ENCODE data around the gene TNFRSF11A. TPM values are rescaled to one million over a fixed set of nuclear protein-coding genes. Genes with fewer than 3 reads are reported as not detected.

The TNFRSF11A gene
- total RNA-seq, 1 experiment from 2014 or later = not detected

GRCh38 chr18:62386601-62387000 lies 61.5 kb downstream of the TNFRSF11A start:
- H3K27me3 ChIP-seq (replicated peaks) = peaks cover 9% of the 10 kb centered on the region; the same call in 1 of the 2 replicates
- H3K4me1 ChIP-seq (replicated peaks) = no peaks in the 10 kb centered on the region
- no peaks in the 10 kb centered on the region for H3K9me3 ChIP-seq (replicated peaks)
- H3K4me3 ChIP-seq = no peak overlapping the region
- no peak for DNase-seq (ENCODE audit: low read depth in 1 of 2, low spot score in 2 of 2)
- H3K36me3 ChIP-seq = no peaks in the 10 kb centered on the region
- H3K27ac ChIP-seq = no peak overlapping the region

GRCh38 chr18:62387257-62387656 lies 62.1 kb downstream of the TNFRSF11A start:
- no peaks in the 10 kb centered on the region for H3K9me3 ChIP-seq (replicated peaks)
- H3K27me3 ChIP-seq (replicated peaks) = peaks cover 9% of the 10 kb centered on the region; the same call in 1 of the 2 replicates
- no peak for DNase-seq (ENCODE audit: low read depth in 1 of 2, low spot score in 2 of 2)
- H3K36me3 ChIP-seq = no peaks in the 10 kb centered on the region
- H3K4me1 ChIP-seq (replicated peaks) = no peaks in the 10 kb centered on the region
- no peak overlapping the region for H3K4me3 ChIP-seq
- H3K27ac ChIP-seq = no peak overlapping the region

DNA sequence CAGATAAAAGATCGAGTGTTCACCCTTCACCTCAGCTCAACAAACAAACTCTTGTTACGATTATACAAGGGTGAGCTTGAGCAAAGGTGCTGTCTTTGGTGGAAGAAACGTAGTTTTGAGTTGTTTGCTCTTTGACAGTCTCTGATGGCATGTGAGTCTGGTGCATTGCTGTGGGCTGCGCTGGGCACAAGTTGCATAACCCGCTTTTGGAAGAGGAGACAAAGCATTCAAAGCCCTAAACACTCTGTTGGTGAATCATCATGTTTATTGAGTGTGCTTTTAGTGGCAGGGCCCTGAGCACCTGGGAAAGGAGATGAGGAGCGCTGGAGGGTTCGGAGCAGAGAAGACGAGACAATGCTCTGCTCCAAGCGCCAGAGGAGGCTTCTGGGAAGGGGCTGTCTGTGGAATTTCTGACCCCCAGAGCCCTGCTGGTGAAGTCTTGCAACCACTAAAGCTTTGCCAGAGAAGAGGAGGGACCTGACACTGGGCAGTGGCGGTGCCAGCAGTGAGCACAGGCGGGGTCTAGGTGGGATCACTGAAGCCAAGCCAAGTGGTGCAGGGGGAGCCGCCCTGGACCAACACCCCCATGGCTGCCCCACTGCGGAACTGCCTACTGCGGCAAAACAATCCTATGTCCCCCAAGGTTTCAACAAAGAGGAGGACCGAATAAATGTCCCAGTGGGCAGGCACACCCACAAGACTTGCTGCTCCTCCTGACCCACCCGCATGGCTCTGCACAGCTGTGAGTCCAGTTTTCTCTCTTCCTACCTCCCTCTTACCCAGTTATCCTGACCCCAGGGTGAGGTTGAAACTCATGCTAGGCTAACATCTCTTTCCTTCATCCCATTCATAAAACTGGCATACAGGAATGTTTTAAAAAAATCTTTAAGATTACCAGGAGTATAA lies 64.0 kb downstream of the TNFRSF11A start:
- no peaks in the 10 kb centered on the region for H3K4me1 ChIP-seq (replicated peaks)
- H3K36me3 ChIP-seq = no peaks in the 10 kb centered on the region
- H3K27me3 ChIP-seq (replicated peaks) = peaks cover 9% of the 10 kb centered on the region; the same call in 1 of the 2 replicates
- no peak for DNase-seq (ENCODE audit: low read depth in 1 of 2, low spot score in 2 of 2)
- no peak overlapping the region for H3K4me3 ChIP-seq
- H3K9me3 ChIP-seq (replicated peaks) = no peaks in the 10 kb centered on the region
- H3K27ac ChIP-seq = no peak overlapping the region

DNA sequence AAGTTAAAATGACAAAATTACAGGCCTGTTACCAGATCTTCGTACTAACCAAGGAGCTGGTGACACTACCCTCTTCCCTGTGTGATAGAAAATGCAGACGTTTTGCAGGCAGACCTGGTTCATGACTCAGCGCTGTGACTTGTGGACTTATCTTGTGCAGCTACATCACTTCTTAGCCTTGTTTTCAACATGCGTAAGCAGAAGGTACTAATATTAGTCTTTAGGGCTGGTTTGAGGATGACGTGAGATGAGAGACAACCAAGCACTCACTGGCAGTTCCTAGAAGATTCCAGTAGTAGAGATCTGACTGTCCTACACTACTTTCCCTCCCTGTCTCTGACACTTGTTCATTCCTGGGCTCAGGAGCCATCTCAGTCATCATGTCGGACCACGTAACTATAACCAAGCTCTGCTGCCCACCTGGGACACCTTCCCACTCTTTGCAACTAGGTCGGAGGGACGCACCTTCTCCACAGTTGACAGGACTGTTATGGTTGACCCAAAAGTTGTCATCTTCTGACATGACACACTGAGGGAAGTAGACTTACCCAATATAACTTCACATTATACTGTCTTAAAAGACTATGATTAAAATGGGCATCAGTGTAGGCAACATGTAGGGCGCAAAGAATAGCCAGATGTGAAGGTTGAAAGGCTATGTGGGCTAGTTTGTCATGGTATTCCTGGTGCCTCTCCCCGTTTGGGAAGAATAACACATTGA lies 64.8 kb downstream of the TNFRSF11A start:
- DNase-seq (ENCODE audit: low read depth in 1 of 2, low spot score in 2 of 2) = no peak
- peaks cover 9% of the 10 kb centered on the region; the same call in 1 of the 2 replicates for H3K27me3 ChIP-seq (replicated peaks)

GRCh38 chr18:62394006-62394763 lies 69.1 kb downstream of the TNFRSF11A start:
- DNase-seq (ENCODE audit: low read depth in 1 of 2, low spot score in 2 of 2) = no peak
- Histone ChIP-seq H3K27me3 (replicated peaks) (no peaks in the 10 kb centered on the region; the same call in 1 of the 2 replicates), H3K27ac (no peak overlapping the region), H3K36me3 (no peaks in the 10 kb centered on the region), H3K4me3 (no peak overlapping the region), H3K9me3 (replicated peaks) (no peaks in the 10 kb centered on the region), H3K4me1 (replicated peaks) (no peaks in the 10 kb centered on the region)

More for the DNA sequence above, 64.8 kb downstream of the TNFRSF11A start:
- no peak overlapping the region for H3K4me3 ChIP-seq
- no peaks in the 10 kb centered on the region for H3K9me3 ChIP-seq (replicated peaks)
- H3K27ac ChIP-seq = no peak overlapping the region
- no peaks in the 10 kb centered on the region for H3K4me1 ChIP-seq (replicated peaks)
- H3K36me3 ChIP-seq = no peaks in the 10 kb centered on the region

- Histone ChIP-seq H3K4me1 (replicated peaks) (no peaks in the 10 kb centered on the region), H3K4me3 (no peak overlapping the region), H3K36me3 (no peaks in the 10 kb centered on the region), H3K27me3 (replicated peaks) (no peaks in the 10 kb centered on the region; the same call in 1 of the 2 replicates), H3K27ac (no peak overlapping the region), H3K9me3 (replicated peaks) (no peaks in the 10 kb centered on the region)
- no peak for DNase-seq (ENCODE audit: low read depth in 1 of 2, low spot score in 2 of 2)
Observed at GRCh38 chr18:62396381-62396780, 71.3 kb downstream of the TNFRSF11A start.

DNA sequence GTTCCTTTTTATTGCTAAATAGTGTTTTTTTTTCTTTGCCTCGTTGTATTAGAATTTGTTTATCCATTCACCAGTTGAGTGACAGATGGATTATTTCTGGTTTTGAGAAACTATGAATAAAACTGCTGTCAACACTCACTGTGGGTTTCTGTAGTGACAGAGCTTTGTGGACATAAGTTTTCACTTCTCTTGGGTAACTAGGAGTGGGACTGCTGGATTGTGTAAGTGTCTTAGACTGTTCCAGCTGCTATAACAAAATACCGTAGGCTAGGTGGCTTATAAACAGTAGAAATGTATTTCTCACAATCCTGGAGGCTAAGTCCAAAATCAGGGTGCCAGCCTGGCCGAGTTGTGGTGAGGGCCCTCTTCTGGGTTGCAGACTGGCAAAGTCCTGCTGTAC lies 71.9 kb downstream of the TNFRSF11A start:
- no peaks in the 10 kb centered on the region for H3K36me3 ChIP-seq
- no peak for DNase-seq (ENCODE audit: low read depth in 1 of 2, low spot score in 2 of 2)
- H3K4me1 ChIP-seq (replicated peaks) = no peaks in the 10 kb centered on the region
- H3K27ac ChIP-seq = no peak overlapping the region
- H3K9me3 ChIP-seq (replicated peaks) = no peaks in the 10 kb centered on the region
- no peak overlapping the region for H3K4me3 ChIP-seq
- H3K27me3 ChIP-seq (replicated peaks) = no peaks in the 10 kb centered on the region; the same call in 1 of the 2 replicates

GRCh38 chr18:62398291-62398690 lies 73.2 kb downstream of the TNFRSF11A start:
- no peak overlapping the region for H3K4me3 ChIP-seq
- H3K4me1 ChIP-seq (replicated peaks) = no peaks in the 10 kb centered on the region
- DNase-seq (ENCODE audit: low read depth in 1 of 2, low spot score in 2 of 2) = no peak
- no peaks in the 10 kb centered on the region for H3K36me3 ChIP-seq
- no peak overlapping the region for H3K27ac ChIP-seq
- no peaks in the 10 kb centered on the region for H3K9me3 ChIP-seq (replicated peaks)
- H3K27me3 ChIP-seq (replicated peaks) = no peaks in the 10 kb centered on the region; the same call in 1 of the 2 replicates

DNA sequence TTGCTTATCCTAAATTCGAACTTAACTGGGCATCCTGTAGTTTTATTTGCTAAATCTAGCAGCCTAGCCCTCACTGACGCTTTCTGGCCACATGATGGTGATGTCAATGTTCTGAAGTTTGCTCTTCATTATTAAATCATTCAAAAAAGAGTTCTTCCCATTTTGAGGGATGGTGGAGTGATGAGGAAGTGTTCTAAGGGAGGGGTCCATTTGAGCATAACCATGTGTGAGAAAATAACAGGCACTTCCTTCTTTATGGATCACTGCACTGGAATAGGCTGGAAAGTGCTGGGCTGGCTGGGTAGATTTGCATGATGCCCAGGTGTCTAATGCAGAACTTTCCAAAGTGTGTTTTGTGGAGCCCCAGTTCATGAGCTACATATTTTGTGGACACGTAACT lies 74.2 kb downstream of the TNFRSF11A start:
- no peaks in the 10 kb centered on the region for H3K36me3 ChIP-seq
- no peak overlapping the region for H3K4me3 ChIP-seq
- no peak overlapping the region for H3K27ac ChIP-seq
- no peaks in the 10 kb centered on the region for H3K9me3 ChIP-seq (replicated peaks)
- H3K27me3 ChIP-seq (replicated peaks) = no peaks in the 10 kb centered on the region
- DNase-seq (ENCODE audit: low read depth in 1 of 2, low spot score in 2 of 2) = no peak
- H3K4me1 ChIP-seq (replicated peaks) = no peaks in the 10 kb centered on the region

GRCh38 chr18:62399781-62400308 lies 74.7 kb downstream of the TNFRSF11A start:
- Histone ChIP-seq H3K27me3 (replicated peaks) (no peaks in the 10 kb centered on the region), H3K27ac (no peak overlapping the region), H3K9me3 (replicated peaks) (no peaks in the 10 kb centered on the region), H3K36me3 (no peaks in the 10 kb centered on the region), H3K4me1 (replicated peaks) (no peaks in the 10 kb centered on the region), H3K4me3 (no peak overlapping the region)
- DNase-seq (ENCODE audit: low read depth in 1 of 2, low spot score in 2 of 2) = no peak

DNA sequence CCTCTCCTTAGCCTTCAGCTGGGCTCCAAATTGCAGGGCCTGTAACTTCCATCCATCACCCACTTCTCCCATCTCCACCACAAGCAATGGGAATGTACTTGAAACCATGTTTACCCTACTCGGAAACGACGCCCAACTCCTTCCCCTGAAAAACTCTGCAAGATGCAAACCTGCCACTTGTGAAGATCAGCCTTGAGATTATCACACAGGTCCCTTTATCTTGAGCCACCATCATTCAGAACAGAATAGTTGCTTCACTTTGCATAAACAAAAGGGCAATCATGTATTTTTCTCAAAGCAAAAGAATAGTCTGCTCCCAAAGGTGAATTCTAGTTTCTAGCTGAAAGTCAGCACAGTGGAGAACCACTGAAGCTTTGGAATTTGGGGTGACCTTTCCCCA lies 75.8 kb downstream of the TNFRSF11A start:
- DNase-seq (ENCODE audit: low read depth in 1 of 2, low spot score in 2 of 2) = no peak
- Histone ChIP-seq H3K27me3 (replicated peaks) (no peaks in the 10 kb centered on the region), H3K27ac (no peak overlapping the region), H3K4me3 (no peak overlapping the region), H3K36me3 (no peaks in the 10 kb centered on the region), H3K9me3 (replicated peaks) (no peaks in the 10 kb centered on the region), H3K4me1 (replicated peaks) (no peaks in the 10 kb centered on the region)

DNA sequence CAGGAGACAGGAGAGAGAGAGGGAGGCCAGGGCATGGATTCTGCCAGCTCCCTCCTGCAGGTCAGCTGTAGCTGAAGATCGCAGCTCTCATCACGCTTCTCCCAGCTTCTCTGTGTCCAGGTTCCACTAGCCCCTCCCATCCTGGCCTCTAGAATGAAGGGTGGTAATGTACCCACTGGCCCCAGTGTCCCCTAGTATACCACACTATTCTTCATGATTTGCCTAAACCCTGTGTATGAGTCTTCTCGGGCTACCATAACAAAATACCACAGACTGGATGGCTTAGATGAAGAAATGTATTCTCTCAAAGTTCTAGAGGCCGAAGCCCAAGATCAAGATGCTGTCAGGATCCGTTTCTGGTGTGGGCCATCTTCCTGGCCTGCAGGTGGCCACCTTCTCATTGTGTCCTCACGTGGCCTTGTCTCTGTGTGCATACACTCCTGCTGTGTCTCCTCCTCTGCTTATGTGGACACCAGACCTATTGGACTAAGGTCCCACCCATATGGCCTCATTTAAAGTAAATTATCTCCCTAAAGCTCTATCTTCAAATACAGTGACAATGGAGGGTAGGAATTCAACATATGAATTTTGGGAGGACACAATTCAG lies 77.3 kb downstream of the TNFRSF11A start:
- Histone ChIP-seq H3K27me3 (replicated peaks) (no peaks in the 10 kb centered on the region), H3K27ac (no peak overlapping the region), H3K36me3 (no peaks in the 10 kb centered on the region), H3K4me1 (replicated peaks) (no peaks in the 10 kb centered on the region), H3K9me3 (replicated peaks) (no peaks in the 10 kb centered on the region), H3K4me3 (no peak overlapping the region)
- DNase-seq (ENCODE audit: low read depth in 1 of 2, low spot score in 2 of 2) = no peak

GRCh38 chr18:62403120-62403519 lies 78.0 kb downstream of the TNFRSF11A start:
- H3K4me1 ChIP-seq (replicated peaks) = no peaks in the 10 kb centered on the region
- H3K27ac ChIP-seq = no peak overlapping the region
- no peaks in the 10 kb centered on the region for H3K36me3 ChIP-seq
- H3K9me3 ChIP-seq (replicated peaks) = no peaks in the 10 kb centered on the region
- no peak overlapping the region for H3K4me3 ChIP-seq
- H3K27me3 ChIP-seq (replicated peaks) = no peaks in the 10 kb centered on the region
- no peak for DNase-seq (ENCODE audit: low read depth in 1 of 2, low spot score in 2 of 2)

All from SJSA1 (cell line).